DND-41 (cell line): ENCODE measurements around the gene GGCT.

Experiments
- EZH2 ChIP-seq: IDR thresholded peaks from 3 replicates; pipeline ENCODE4 v1.6.1; 2012; ENCODE audit warnings: borderline replicate concordance, low read depth, mild to moderate bottlenecking, moderate library complexity, low read length, inconsistent platforms; ENCODE audit not compliant: severe bottlenecking
- TF ChIP-seq, protein P1 (sequence below): IDR thresholded peaks from 2 replicates; pipeline ENCODE4 v1.5.1; 2012; ENCODE audit warnings: borderline replicate concordance, low read length, moderate library complexity, mild to moderate bottlenecking; ENCODE audit not compliant: poor library complexity, severe bottlenecking; ENCODE audit errors: extremely low read depth

- TF ChIP-seq, protein P1, sequence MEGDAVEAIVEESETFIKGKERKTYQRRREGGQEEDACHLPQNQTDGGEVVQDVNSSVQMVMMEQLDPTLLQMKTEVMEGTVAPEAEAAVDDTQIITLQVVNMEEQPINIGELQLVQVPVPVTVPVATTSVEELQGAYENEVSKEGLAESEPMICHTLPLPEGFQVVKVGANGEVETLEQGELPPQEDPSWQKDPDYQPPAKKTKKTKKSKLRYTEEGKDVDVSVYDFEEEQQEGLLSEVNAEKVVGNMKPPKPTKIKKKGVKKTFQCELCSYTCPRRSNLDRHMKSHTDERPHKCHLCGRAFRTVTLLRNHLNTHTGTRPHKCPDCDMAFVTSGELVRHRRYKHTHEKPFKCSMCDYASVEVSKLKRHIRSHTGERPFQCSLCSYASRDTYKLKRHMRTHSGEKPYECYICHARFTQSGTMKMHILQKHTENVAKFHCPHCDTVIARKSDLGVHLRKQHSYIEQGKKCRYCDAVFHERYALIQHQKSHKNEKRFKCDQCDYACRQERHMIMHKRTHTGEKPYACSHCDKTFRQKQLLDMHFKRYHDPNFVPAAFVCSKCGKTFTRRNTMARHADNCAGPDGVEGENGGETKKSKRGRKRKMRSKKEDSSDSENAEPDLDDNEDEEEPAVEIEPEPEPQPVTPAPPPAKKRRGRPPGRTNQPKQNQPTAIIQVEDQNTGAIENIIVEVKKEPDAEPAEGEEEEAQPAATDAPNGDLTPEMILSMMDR: no peak
- no peak for TF ChIP-seq EZH2
These were observed 41.3 kb upstream of the GGCT start for GRCh38 chr7:30545791-30546555.
